Femur (tissue), 1 donor: ENCODE data around the gene CBLC.

Experiments used
- DNase-seq: peaks from one replicate; pipeline ENCODE4 v3.0.0-alpha.2; 2017

CBLC gene

DNA sequence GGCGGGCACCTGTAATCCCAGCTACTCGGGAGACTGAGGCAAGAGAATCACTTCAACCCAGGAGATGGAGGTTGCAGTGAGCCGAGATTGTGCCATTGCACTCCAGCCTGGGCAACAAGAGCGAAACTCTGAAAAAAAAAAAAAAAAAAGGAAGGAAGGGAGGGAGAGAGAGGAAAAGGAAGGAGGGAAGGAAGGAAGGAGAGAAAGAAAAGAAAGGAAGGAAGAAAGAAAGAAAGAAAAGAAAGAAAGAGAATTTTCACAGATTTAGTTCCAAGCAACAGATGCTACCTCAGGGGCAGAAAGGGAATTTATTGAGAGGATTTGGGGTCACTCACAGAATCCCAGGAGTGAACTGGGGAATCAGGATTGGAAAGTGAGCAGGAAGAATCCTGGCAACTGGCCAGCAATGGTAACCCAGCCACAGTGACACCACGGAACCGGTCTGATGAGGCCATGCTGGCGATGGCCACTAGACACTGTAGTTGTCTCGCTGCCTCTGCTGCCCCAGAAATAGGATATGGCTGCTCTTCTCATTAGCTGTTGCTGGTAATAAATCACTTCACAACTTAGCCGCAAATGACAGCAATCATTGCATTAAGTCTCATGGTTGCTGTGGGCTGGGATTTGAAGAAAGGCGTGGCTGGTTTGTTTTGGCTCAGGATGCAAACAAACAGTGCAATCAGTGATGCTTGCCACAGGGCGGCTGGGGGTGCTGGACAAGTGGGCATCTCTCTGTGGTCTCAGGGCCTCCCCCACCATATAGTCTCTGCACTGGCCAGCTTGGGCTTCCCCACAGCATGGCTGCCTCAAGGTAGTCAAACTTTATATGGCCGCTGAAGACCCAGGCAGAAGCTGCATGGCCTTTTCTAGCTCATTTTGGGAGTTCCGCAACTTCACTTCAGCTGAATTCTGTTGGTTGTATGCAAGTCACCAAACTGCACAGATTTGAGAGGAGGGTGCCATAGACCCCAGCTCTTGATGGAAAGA, 26.0 kb downstream of the CBLC start:
- DNase-seq, result no peak

DNA sequence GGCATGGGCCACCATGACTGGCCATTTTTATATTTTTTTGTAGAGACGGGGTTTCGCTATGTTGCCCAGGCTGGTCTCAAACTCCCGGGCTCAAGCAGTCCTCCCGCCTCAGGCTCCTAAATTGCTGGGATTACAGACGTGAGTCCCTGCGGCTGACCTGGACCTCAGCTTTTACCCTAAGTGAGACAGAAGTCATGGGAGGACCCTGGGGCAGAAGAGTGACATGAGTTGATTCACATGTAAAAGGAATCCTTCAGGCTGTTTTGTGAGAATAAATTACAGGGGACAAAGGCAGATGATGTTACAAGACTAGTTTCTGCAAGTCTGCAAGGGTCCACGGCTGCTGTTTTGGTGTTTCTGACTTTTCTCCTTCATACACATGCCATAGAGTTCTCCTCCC, 28.6 kb downstream of the CBLC start:
- DNase-seq, result no peak

DNA sequence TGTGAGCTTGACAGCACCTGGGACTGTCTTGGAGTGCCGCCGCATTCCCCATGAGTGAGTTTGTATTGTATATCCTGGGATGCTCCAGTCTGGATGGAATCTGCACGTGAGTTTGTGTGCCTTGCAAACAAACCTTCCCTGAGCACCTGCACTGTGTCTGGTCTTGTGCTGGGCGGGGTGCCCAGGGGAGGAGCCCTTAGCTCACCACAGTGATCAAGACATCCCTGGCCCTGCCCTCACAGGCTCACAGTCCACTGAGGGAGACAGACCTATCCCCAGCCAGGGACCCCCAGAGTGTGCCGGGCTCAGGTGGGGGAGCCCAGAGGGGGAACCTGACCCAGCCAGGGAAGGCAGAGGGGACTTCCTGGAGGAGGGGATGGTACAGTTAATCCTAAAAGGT, 29.5 kb downstream of the CBLC start:
- DNase-seq, result no peak

DNA sequence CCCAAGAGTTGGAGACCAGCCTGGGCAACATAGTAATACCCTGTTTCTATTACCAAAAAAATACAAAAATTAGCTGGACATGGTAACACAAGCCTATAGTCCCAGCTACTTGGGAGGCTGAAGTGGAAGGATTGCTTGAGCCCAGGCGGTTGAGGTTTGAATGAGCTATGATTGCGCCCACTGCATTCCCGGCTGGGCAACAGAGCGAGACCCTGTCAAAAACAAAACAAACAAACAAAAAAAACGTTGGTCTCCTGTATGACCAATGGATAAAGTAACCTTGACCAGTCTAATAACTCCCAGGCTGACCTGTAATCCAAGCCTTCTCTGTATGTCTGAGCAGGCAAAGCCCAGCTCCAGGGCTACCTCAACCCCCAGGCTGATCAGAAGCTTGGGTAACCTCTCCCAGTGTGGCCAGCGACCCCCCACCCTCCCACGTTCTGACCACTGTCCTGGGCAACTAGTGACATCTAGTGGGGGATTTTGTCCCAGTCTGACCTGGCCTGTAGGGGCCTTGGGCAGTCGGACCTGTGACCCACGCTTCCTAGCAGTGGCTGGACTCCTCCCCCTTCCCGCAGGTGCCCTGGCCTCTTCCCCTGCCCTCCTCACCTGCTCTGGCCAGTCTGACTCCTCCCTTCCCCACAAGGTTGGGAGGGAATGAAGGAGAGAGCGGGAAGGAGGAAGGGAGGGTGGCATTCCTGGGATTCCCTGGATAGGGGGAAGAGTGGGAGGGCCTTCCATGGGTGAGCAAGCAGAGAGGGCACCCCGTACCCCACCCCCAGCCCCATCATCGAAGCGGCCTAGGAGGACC, 30.2 kb downstream of the CBLC start:
- peak; percentile 50 for DNase-seq

DNA sequence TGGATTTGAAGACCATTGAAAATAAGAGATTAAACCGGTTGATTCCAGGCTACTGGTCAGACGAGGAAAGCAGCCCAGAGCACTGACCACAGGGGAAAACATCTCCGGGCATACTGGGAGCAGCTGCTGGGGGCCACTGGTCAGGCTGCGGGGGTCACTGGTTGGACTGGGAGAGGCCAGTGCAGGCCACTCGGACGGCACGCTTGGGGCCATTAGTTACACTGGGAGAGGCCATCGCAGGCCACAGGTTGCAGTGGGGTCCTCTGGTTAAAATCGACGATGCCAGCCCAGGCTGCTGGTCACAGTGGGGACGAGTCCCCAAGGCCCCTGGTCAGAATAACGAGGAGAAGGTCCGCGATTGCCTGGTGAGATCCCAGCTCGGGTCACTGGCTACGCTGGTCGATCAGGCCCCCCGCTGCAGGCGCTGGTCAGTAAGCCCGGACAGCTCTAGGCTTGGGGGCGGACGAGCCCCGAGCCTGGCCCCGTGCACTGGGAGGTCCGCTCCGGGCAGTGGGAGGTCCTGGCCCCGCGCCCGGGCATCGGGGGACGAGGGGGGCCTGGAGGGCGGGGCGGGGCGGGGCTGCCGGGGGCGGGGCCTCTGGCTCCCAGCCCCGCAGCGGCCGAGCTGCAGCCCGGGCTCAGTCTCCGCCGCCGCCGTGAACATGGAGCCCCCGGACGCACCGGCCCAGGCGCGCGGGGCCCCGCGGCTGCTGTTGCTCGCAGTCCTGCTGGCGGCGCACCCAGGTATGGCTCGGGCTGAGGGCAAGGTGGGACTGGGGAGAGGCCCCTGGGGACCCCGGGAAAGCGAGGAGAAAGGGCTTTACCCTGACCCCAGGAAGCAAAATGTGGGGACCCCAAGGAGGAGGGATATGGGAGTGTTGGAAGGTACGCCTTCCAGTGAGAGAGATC, 31.0 kb downstream of the CBLC start, which contains the start of gene BCAM:
Gene BCAM, plus strand, starts transcription at position 641 of the 909 bp plus-strand sequence. Its CDS starts 22 bp downstream, at position 663.
- DNase-seq, result peak; percentile 90

- DNase-seq, result no peak
These were observed 32.0 kb downstream of the CBLC start for GRCh38 chr19:44809577-44810233.

DNA sequence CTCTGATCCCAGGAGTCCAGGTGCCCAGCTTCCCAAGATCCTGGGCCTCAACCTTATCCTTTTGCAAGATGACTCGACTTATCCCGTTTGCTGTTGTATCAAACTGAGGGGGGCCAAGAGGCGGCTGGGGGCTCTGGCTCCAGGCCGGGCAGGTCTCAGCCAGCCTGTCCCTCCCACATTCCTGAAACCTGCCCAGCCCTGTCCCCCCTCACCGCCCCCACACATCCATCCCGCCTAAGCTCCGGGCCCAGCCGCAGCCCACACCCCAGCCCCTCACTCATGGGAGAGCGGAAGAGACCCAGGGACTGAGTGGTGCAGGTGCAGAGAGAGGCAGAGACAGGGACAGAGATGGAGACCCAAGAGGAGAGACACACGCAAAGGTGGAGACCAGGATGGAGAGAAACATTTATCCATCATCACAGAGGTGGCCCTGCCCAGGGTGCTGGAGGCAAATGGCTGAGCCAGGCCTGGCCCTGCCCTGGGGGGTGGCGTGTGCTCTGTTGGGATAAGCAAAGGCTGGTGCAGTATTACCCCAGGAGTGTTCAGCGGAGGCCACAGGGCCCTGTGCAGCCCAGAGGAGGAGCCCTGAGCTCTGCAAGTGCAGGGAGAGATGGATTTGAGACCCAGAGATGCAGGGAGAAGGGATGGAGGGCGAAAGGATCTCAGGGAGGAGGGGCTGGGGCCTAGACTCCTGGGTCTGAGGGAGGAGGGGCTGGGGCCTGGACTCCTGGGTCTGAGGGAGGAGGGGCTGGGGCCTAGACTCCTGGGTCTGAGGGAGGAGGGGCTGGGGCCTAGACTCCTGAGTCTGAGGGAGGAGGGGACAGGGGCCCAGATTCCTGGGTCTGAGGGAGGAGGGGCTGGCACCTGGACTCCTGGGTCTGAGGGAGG, 32.8 kb downstream of the CBLC start:
- no peak for DNase-seq

DNA sequence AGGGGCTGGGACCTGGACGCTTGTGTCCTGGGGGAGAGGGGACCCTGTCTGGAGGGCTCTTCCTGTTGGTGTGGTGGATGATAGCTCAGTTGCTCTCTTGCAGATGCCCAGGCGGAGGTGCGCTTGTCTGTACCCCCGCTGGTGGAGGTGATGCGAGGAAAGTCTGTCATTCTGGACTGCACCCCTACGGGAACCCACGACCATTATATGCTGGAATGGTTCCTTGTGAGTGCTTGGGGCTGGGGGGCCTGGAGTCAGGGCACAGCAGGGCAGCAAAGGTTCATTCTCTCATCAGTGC, 33.4 kb downstream of the CBLC start:
- no peak for DNase-seq

DNA sequence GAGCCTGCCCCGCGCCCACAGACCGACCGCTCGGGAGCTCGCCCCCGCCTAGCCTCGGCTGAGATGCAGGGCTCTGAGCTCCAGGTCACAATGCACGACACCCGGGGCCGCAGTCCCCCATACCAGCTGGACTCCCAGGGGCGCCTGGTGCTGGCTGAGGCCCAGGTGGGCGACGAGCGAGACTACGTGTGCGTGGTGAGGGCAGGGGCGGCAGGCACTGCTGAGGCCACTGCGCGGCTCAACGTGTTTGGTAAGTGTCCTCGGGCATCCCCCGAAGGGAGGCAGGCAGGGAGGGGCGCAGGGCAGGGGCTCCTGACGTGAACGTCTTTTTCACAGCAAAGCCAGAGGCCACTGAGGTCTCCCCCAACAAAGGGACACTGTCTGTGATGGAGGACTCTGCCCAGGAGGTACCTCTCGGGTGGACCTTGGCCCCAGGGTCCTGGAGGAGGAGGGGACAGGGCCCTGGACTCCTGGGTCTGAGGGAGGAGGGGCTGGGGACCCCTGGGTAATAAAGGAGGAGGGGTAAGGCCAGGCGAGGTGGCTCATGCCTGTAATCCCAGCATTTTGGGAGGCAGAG, 34.5 kb downstream of the CBLC start:
- no peak for DNase-seq

DNA sequence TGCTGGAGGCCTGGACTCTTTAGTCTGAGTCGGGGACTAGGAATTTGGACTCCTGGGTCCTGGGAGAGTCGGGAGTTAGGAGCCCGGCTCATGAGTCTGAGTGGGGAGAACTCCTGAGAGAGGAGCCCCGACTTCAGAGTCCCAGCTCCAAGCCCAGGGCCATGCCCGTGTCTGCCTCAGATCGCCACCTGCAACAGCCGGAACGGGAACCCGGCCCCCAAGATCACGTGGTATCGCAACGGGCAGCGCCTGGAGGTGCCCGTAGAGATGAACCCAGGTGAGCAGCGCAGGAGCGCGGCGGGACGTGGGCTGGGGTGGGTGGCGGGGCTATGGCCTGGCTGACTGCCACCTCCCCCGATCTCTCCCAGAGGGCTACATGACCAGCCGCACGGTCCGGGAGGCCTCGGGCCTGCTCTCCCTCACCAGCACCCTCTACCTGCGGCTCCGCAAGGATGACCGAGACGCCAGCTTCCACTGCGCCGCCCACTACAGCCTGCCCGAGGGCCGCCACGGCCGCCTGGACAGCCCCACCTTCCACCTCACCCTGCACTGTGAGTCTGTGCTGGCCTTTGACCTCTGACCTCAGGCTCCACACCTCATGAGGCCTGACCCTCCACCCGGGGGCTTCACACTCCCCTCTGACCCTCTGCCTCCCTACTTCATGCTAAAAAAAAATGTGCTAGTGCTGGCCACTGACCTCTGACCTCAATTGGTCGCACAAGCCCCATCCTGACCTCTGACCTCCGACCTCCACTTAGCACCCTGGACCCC, 35.6 kb downstream of the CBLC start:
- no peak for DNase-seq

DNA sequence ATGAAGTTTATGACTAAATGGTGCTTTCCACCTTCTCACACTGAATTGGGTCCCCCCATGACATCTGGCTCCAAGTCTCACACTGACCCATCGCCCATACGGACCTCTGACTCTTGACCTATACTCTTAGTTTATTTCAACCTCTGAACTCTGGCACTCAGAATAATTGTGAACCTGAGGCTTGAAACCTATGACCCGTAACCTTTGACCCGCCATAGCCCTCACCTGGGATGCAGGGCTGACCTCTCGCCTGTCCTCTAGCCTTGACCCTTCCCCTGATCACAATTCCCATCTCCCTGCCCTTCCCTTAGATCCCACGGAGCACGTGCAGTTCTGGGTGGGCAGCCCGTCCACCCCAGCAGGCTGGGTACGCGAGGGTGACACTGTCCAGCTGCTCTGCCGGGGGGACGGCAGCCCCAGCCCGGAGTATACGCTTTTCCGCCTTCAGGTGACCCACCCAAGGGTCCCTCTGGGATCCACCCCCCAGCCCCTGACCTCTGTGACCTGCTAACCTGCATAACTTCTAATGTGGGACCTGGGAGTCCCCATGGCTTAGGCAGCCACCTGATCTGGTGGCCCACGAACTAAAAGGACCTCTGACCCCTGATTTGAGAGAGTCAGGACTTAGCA, 36.3 kb downstream of the CBLC start:
- DNase-seq, result no peak

DNA sequence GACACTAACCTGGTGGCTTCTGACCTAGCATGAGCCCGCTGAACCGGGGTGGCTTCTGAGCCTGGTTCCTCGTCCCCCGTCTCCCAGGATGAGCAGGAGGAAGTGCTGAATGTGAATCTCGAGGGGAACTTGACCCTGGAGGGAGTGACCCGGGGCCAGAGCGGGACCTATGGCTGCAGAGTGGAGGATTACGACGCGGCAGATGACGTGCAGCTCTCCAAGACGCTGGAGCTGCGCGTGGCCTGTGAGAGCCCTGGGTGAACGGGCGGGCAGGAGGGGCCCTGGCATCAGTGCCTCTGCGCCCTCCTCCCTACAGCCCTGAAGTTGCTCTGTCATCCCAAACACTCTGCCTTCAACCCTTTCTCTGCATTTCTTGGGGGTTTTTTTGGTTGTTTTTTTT, 36.8 kb downstream of the CBLC start:
- no peak for DNase-seq

DNA sequence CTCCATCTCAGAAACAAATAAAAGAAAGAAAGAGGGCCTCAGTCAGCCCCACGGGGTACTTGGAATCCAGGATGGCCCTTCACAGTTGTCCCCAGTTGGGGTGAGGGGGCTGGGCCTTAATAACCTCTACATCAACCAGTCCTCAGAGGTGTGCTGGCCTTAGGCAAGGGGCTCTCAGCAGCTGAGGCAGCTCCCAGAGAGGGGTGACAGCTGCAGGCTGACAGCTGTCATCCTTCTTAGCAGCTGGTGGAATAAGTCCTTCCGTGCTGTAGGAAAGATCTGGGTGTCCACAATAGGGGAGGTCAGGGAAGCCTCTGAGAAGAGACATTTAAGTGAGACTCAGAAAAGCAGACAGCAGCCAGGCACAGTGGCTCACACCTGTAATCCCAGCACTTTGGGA, 38.6 kb downstream of the CBLC start:
- peak; percentile 70 for DNase-seq

GRCh38 chr19:44817725-44818465, 40.2 kb downstream of the CBLC start:
- DNase-seq, result no peak

- no peak for DNase-seq
These were observed 40.9 kb downstream of the CBLC start for GRCh38 chr19:44818466-44819031.

DNA sequence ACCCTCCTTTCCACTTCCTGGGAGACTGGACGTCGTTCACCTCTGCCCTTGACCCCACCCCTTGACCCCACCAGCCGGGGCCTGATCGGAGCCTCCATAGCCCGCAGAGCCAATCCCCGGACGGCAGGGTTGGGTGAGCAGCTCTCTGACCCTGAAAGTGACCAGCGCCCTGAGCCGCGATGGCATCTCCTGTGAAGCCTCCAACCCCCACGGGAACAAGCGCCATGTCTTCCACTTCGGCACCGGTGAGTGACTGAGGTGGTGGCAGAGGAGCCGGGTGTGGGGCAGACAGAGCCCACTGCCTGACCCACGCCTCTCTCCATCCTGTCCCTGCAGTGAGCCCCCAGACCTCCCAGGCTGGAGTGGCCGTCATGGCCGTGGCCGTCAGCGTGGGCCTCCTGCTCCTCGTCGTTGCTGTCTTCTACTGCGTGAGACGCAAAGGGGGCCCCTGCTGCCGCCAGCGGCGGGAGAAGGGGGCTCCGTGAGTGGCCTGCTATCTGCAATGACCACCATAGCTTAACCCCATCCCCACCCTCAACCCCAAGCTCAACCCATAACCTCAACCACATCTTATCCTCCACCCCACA, 41.6 kb downstream of the CBLC start:
- DNase-seq, result no peak

GRCh38 chr19:44820648-44821609, 43.2 kb downstream of the CBLC start:
- peak; percentile 79 for DNase-seq
